ENCODE measurements around the gene SERPINA12. TPM values are rescaled to one million over a fixed set of nuclear protein-coding genes. Genes with fewer than 3 reads are reported as not detected.
A peak's percentile ranks its signal among the peaks of the same experiment; 100 is the strongest.

The SERPINA12 gene
- total and polyA plus RNA-seq, 2 of the 13 experiments (the other 11 are each of a cell fraction or from before 2014, with no cell fraction given) = 0.08 TPM; not detected in 1

- TF ChIP-seq RFXAP (CRISPR knock-in tag; IDR thresholded peaks at IDR 0.05; ENCODE audit: borderline replicate concordance) = no peak
- no peak for TF ChIP-seq KIAA2018 (CRISPR knock-in tag; IDR thresholded peaks at IDR 0.05; ENCODE audit: borderline replicate concordance)
- no peak for TF ChIP-seq HMG20A (CRISPR knock-in tag; IDR thresholded peaks at IDR 0.05; ENCODE audit: borderline replicate concordance)
- TF ChIP-seq KDM1A (CRISPR knock-in tag; IDR thresholded peaks at IDR 0.05) = no peak
- TF ChIP-seq ZNF605 (CRISPR knock-in tag; IDR thresholded peaks at IDR 0.05) = peak; percentile 50; the same call in 1 of the 2 replicates
- TF ChIP-seq TOE1 (CRISPR knock-in tag; IDR thresholded peaks at IDR 0.05) = no peak
- TF ChIP-seq ZIK1 (CRISPR knock-in tag; IDR thresholded peaks at IDR 0.05; ENCODE audit: borderline replicate concordance, low read depth) = no peak
- TF ChIP-seq DZIP1 (CRISPR knock-in tag; IDR thresholded peaks at IDR 0.05) = no peak
- TF ChIP-seq HCFC1 (IDR thresholded peaks at IDR 0.05; ENCODE audit: low read depth, low read length) = no peak
- 0 out of 2 replicates have a peak, but pooled peaks have one; percentile 7 for TF ChIP-seq MEIS2 (CRISPR knock-in tag; IDR thresholded peaks at IDR 0.05)
- no peak for TF ChIP-seq MIER3 (CRISPR knock-in tag; IDR thresholded peaks at IDR 0.05; ENCODE audit: borderline replicate concordance)
- TF ChIP-seq MYNN (CRISPR knock-in tag; IDR thresholded peaks at IDR 0.05; ENCODE audit: low read depth) = no peak
- TF ChIP-seq HIC2 (CRISPR knock-in tag; IDR thresholded peaks at IDR 0.05; ENCODE audit: low read depth) = peak; percentile 28; the same call in 1 of the 2 replicates
- no peak for TF ChIP-seq ZNF615 (CRISPR knock-in tag; IDR thresholded peaks at IDR 0.05; ENCODE audit: borderline replicate concordance)
- no peak for TF ChIP-seq TBP (CRISPR knock-in tag; IDR thresholded peaks at IDR 0.05)
- TF ChIP-seq GLMP (CRISPR knock-in tag; IDR thresholded peaks at IDR 0.05; ENCODE audit: borderline replicate concordance) = no peak
These were observed 27.7 kb downstream of the SERPINA12 start (continued) for GRCh38 chr14:94481468-94482131.

Measured in HepG2 (cell line).